GM04504 (cell line): ENCODE results near the gene GRK7.

Experiments used
- DNase-seq: peaks from one replicate; pipeline ENCODE4 v3.0.0-alpha.2; 2012; ENCODE audit warnings: low read depth

Gene GRK7

GRCh38 chr3:141763088-141763750, at the start of gene GRK7:
TSS of gene GRK7 (plus strand) at chr3:141763408. CDS start at chr3:141778285, 14,877 bp downstream.
- no peak for DNase-seq

GRCh38 chr3:141714671-141715070, 48.5 kb upstream of the GRK7 start:
- no peak for DNase-seq

- DNase-seq: no peak
Measured at GRCh38 chr3:141722081-141722480, 41.1 kb upstream of the GRK7 start.

- no peak for DNase-seq
Measured at GRCh38 chr3:141722648-141723047, 40.6 kb upstream of the GRK7 start.

GRCh38 chr3:141723255-141723654, 40.0 kb upstream of the GRK7 start:
- no peak for DNase-seq

- DNase-seq: no peak
Measured at GRCh38 chr3:141724186-141724585, 39.0 kb upstream of the GRK7 start.

- DNase-seq: no peak
Measured at GRCh38 chr3:141725036-141725435, 38.2 kb upstream of the GRK7 start.

GRCh38 chr3:141726483-141726882, 36.7 kb upstream of the GRK7 start:
- DNase-seq: no peak

GRCh38 chr3:141728355-141728892, 34.8 kb upstream of the GRK7 start:
- DNase-seq: no peak

- DNase-seq: no peak
Measured at GRCh38 chr3:141729240-141729639, 34.0 kb upstream of the GRK7 start.

- no peak for DNase-seq
Measured at GRCh38 chr3:141735176-141735575, 28.0 kb upstream of the GRK7 start.

- no peak for DNase-seq
Measured at GRCh38 chr3:141735770-141736465, 27.3 kb upstream of the GRK7 start.

- no peak for DNase-seq
Measured at GRCh38 chr3:141737093-141737492, 26.1 kb upstream of the GRK7 start.

- DNase-seq: no peak
Measured at GRCh38 chr3:141737678-141738021, 25.6 kb upstream of the GRK7 start.

- DNase-seq: peak; percentile 88
Measured at GRCh38 chr3:141738022-141738890, 25.0 kb upstream of the GRK7 start, which contains the start of gene RNF7. TSS of gene RNF7 (plus strand) at chr3:141738298. CDS start at chr3:141738342, 44 bp downstream.

- no peak for DNase-seq
Measured at GRCh38 chr3:141738891-141739363, 24.3 kb upstream of the GRK7 start.

- no peak for DNase-seq
Measured at GRCh38 chr3:141739731-141740130, 23.5 kb upstream of the GRK7 start.

GRCh38 chr3:141740349-141740748, 22.9 kb upstream of the GRK7 start:
- no peak for DNase-seq

- no peak for DNase-seq
Measured at GRCh38 chr3:141743305-141743704, 19.9 kb upstream of the GRK7 start.

- no peak for DNase-seq
Measured at GRCh38 chr3:141746962-141747361, 16.2 kb upstream of the GRK7 start.

- no peak for DNase-seq
Measured at GRCh38 chr3:141753399-141753798, 9.8 kb upstream of the GRK7 start.

GRCh38 chr3:141754032-141754431, 9.2 kb upstream of the GRK7 start:
- DNase-seq: no peak
